ENCODE results near the gene ARSI. TPM values are rescaled to one million over a fixed set of nuclear protein-coding genes. Genes with fewer than 3 reads are reported as not detected.

The ARSI gene
- total and polyA plus RNA-seq, 2 of the 4 experiments (the other 2 are of a cell fraction) = 14.8 to 15.2 TPM

GRCh38 chr5:150278916-150279315 lies 23.8 kb downstream of the ARSI start:
- Histone ChIP-seq H4K8ac (ENCODE audit: low read depth in 2 of 2, low read length in 2 of 2) (peak overlapping the region; percentile 66 to 89; a peak in 3 of 4 replicates), H3K14ac (replicated peaks; ENCODE audit: low read depth, low read length) (peak overlapping the region; percentile 86), H3K56ac (ENCODE audit: extremely low read depth, insufficient read depth, low read length) (no peak overlapping the region), H3K79me1 (ENCODE audit: low read depth in 1 of 2, low read length in 2 of 2) (no peaks in the 10 kb centered on the region), H4K5ac (ENCODE audit: low read depth, low read length) (0 out of 2 replicates have a peak overlapping the region, but pooled peaks have one; percentile 45), H3K9me3 (ENCODE audit: control insufficient read depth, insufficient read depth, low read length) (no peaks in the 10 kb centered on the region), H2BK15ac (ENCODE audit: low read depth, low read length) (peak overlapping the region; percentile 83; the same call in 2 of the 3 replicates), H3K9ac (ENCODE audit: low read depth, low read length) (no peak overlapping the region), H4K91ac (ENCODE audit: insufficient read depth, low read depth, low read length) (peak overlapping the region; percentile 79), H3K27me3 (ENCODE audit: control insufficient read depth, insufficient read depth, low read length) (no peaks in the 10 kb centered on the region), H2AK9ac (replicated peaks; ENCODE audit: low read depth, low read length, poor library complexity) (peak overlapping the region; percentile 10), H3K4ac (ENCODE audit: low read depth, low read length) (peak overlapping the region; percentile 91), H4K20me1 (ENCODE audit: insufficient read depth, low read length) (no peaks in the 10 kb centered on the region), H2AFZ (replicated peaks; ENCODE audit: low read length, poor library complexity) (peak overlapping the region; percentile 87), H3K9me1 (ENCODE audit: insufficient read depth, low read length) (peaks cover 25% of the 10 kb centered on the region), H3K4me2 (ENCODE audit: low read depth, low read length) (no peak overlapping the region), H3K27ac (ENCODE audit: insufficient read depth, low read length) (peak overlapping the region; percentile 71), H3K23ac (ENCODE audit: low read depth, low read length) (peak overlapping the region; percentile 72), H3K4me1 (ENCODE audit: control insufficient read depth, insufficient read depth, low read length) (peaks cover 10% of the 10 kb centered on the region), H3K4me3 (ENCODE audit: insufficient read depth, low read depth, low read length) (no peak overlapping the region), H3K36me3 (ENCODE audit: control insufficient read depth, insufficient read depth, low read length) (no peaks in the 10 kb centered on the region), H2BK20ac (ENCODE audit: low read depth, low read length) (peak overlapping the region; percentile 91), H3K18ac (ENCODE audit: low read depth, low read length) (peak overlapping the region; percentile 70), H2BK120ac (ENCODE audit: low read depth, low read length) (peak overlapping the region; percentile 95), H2AK5ac (ENCODE audit: low read depth, low read length) (peak overlapping the region; percentile 97), H2BK5ac (ENCODE audit: low read depth, low read length, poor library complexity, severe bottlenecking) (peak overlapping the region; percentile 88)
- CTCF ChIA-PET = no interaction called here
- in situ Hi-C loops (cut with MboI; ENCODE audit: low sequenced_read_pairs) = no loop called here
- dilution Hi-C loops (cut with HindIII; ENCODE audit: low sequenced_read_pairs, unreplicated experiment) = no loop called here
- POLR2A ChIA-PET (ENCODE audit: unreplicated experiment) = no interaction called here
- DNase-seq (peak; percentile 90), ATAC-seq (ENCODE audit: low read depth) (peak; percentile 97)
- intact Hi-C loops (cut with micrococcal nuclease) = loop anchor here (2.0 kb wide), 1 partner anchor 20 kb away; no protein-coding TSS in a partner anchor
- 0% methylated on average over 2 of the region's 6 CpGs; no CpG with 5 or more reads in 1 of the 2 experiments for WGBS, 2 experiments (ENCODE audit: extremely low coverage in 2 of 2, insufficient read length in 1 of 2)
- TF ChIP-seq CEBPB (IDR thresholded peaks at IDR 0.05; ENCODE audit: low read depth, low read length) = peak; percentile 40; the same call in 1 of the 2 replicates
- TF ChIP-seq BHLHE40 (IDR thresholded peaks at IDR 0.05; ENCODE audit: low read depth, low read length) = peak; percentile 61
- no peak for TF ChIP-seq MAZ (IDR thresholded peaks at IDR 0.05; ENCODE audit: borderline replicate concordance, low read depth, low read length)
- no TSS peak for BruUV-seq (replicated peaks)
